Measurements from ENCODE around the gene CA10. TPM values are rescaled to one million over a fixed set of nuclear protein-coding genes. Genes with fewer than 3 reads are reported as not detected.

Gene CA10
- total and polyA plus RNA-seq, 9 of the 15 experiments (the other 6 are each of a cell fraction or from before 2014, with no cell fraction given) = not detected

GRCh38 chr17:51734462-51734861, 424.1 kb downstream of the CA10 start (continued):
- TF ChIP-seq, protein P1, sequence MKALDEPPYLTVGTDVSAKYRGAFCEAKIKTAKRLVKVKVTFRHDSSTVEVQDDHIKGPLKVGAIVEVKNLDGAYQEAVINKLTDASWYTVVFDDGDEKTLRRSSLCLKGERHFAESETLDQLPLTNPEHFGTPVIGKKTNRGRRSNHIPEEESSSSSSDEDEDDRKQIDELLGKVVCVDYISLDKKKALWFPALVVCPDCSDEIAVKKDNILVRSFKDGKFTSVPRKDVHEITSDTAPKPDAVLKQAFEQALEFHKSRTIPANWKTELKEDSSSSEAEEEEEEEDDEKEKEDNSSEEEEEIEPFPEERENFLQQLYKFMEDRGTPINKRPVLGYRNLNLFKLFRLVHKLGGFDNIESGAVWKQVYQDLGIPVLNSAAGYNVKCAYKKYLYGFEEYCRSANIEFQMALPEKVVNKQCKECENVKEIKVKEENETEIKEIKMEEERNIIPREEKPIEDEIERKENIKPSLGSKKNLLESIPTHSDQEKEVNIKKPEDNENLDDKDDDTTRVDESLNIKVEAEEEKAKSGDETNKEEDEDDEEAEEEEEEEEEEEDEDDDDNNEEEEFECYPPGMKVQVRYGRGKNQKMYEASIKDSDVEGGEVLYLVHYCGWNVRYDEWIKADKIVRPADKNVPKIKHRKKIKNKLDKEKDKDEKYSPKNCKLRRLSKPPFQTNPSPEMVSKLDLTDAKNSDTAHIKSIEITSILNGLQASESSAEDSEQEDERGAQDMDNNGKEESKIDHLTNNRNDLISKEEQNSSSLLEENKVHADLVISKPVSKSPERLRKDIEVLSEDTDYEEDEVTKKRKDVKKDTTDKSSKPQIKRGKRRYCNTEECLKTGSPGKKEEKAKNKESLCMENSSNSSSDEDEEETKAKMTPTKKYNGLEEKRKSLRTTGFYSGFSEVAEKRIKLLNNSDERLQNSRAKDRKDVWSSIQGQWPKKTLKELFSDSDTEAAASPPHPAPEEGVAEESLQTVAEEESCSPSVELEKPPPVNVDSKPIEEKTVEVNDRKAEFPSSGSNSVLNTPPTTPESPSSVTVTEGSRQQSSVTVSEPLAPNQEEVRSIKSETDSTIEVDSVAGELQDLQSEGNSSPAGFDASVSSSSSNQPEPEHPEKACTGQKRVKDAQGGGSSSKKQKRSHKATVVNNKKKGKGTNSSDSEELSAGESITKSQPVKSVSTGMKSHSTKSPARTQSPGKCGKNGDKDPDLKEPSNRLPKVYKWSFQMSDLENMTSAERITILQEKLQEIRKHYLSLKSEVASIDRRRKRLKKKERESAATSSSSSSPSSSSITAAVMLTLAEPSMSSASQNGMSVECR (CRISPR knock-in tag; IDR thresholded peaks at IDR 0.05) = no peak
- no peak for TF ChIP-seq TEAD2 (tag; IDR thresholded peaks at IDR 0.05)
- TF ChIP-seq RBM34 (IDR thresholded peaks at IDR 0.05; ENCODE audit: borderline replicate concordance, insufficient read depth, low read length) = no peak
- TF ChIP-seq CXXC5 (CRISPR knock-in tag; IDR thresholded peaks at IDR 0.05) = no peak
- TF ChIP-seq, protein P2, sequence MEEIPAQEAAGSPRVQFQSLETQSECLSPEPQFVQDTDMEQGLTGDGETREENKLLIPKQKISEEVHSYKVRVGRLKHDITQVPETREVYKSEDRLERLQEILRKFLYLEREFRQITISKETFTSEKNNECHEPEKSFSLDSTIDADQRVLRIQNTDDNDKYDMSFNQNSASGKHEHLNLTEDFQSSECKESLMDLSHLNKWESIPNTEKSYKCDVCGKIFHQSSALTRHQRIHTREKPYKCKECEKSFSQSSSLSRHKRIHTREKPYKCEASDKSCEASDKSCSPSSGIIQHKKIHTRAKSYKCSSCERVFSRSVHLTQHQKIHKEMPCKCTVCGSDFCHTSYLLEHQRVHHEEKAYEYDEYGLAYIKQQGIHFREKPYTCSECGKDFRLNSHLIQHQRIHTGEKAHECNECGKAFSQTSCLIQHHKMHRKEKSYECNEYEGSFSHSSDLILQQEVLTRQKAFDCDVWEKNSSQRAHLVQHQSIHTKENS (CRISPR knock-in tag; IDR thresholded peaks at IDR 0.05) = no peak

DNA sequence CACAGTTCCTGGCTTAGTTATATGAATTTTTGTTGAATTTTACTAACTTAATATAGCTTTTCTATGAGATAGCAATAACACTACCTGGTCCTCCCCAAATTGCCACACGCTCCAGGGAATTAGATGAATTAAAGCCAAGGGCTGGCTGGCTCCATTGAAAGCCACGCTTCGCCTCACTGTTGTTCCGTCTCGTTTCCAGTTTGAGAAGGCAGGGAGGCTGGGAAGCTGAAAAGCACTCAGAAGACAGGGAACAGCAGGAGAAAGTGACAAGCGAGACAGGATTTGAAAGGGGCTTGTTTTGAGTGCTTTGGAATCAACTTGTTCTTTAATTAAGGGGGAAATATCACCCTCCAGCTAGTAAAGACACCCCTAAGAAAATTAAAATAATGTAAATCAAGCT, 425.3 kb downstream of the CA10 start:
- no peaks in the 10 kb centered on the region for H3K9me1 ChIP-seq (ENCODE audit: control insufficient read depth, insufficient read depth, low read length)
- no peaks in the 10 kb centered on the region for H4K20me1 ChIP-seq (replicated peaks; ENCODE audit: control insufficient read depth, insufficient read depth, low read length)
- H2AFZ ChIP-seq (ENCODE audit: low read depth, low read length) = no peak overlapping the region
- H3K27ac ChIP-seq (ENCODE audit: extremely low read depth, low read depth, low read length) = no peak overlapping the region
- H3K27me3 ChIP-seq (ENCODE audit: control insufficient read depth in 2 of 2, insufficient read depth in 2 of 2, low read length in 2 of 2) = no peaks in the 10 kb centered on the region
- intact Hi-C loops (cut with micrococcal nuclease) (no loop called here), in situ Hi-C loops (cut with MboI) (no loop called here)
- no peaks in the 10 kb centered on the region for H3K4me1 ChIP-seq (replicated peaks in 1 of 2; ENCODE audit: control insufficient read depth in 2 of 2, insufficient read depth in 2 of 2, low read length in 2 of 2)
- H3K9me3 ChIP-seq (replicated peaks; ENCODE audit: control insufficient read depth, insufficient read depth, low read depth, low read length) = no peaks in the 10 kb centered on the region
- ChIA-PET CTCF (ENCODE audit: low intra/inter-chr PET ratio) (no interaction called here), POLR2A (no interaction called here)
- no peaks in the 10 kb centered on the region for H3K79me2 ChIP-seq (ENCODE audit: control insufficient read depth, insufficient read depth, low read length)
- no peaks in the 10 kb centered on the region for H3K36me3 ChIP-seq (ENCODE audit: control insufficient read depth, insufficient read depth, low read length)
- BruUV-seq (replicated peaks) = no TSS peak
- DNase-seq (ENCODE audit: extremely low read depth in 1 of 4, low spot score in 3 of 4) (no peak), ATAC-seq (no peak), FAIRE-seq (no peak)
- H3K4me3 ChIP-seq = no peak overlapping the region
- 0% methylated on average over 6 of the region's 6 CpGs for WGBS (ENCODE audit: insufficient coverage, low coverage, missing lambda C conversion rate)
- H3K4me2 ChIP-seq (ENCODE audit: insufficient read depth, low read length) = no peak overlapping the region
- no peak overlapping the region for H3K9ac ChIP-seq (ENCODE audit: insufficient read depth in 1 of 2, low read depth in 2 of 2, low read length in 2 of 2)
- TF ChIP-seq IFI16 (CRISPR knock-in tag; IDR thresholded peaks at IDR 0.05) (no peak), TAF15 (IDR thresholded peaks at IDR 0.05; ENCODE audit: low read depth, low read length) (no peak), ZKSCAN3 (CRISPR knock-in tag; IDR thresholded peaks at IDR 0.05) (no peak), ZNF280B (CRISPR knock-in tag; IDR thresholded peaks at IDR 0.05) (no peak)
- TF ChIP-seq, protein P3, sequence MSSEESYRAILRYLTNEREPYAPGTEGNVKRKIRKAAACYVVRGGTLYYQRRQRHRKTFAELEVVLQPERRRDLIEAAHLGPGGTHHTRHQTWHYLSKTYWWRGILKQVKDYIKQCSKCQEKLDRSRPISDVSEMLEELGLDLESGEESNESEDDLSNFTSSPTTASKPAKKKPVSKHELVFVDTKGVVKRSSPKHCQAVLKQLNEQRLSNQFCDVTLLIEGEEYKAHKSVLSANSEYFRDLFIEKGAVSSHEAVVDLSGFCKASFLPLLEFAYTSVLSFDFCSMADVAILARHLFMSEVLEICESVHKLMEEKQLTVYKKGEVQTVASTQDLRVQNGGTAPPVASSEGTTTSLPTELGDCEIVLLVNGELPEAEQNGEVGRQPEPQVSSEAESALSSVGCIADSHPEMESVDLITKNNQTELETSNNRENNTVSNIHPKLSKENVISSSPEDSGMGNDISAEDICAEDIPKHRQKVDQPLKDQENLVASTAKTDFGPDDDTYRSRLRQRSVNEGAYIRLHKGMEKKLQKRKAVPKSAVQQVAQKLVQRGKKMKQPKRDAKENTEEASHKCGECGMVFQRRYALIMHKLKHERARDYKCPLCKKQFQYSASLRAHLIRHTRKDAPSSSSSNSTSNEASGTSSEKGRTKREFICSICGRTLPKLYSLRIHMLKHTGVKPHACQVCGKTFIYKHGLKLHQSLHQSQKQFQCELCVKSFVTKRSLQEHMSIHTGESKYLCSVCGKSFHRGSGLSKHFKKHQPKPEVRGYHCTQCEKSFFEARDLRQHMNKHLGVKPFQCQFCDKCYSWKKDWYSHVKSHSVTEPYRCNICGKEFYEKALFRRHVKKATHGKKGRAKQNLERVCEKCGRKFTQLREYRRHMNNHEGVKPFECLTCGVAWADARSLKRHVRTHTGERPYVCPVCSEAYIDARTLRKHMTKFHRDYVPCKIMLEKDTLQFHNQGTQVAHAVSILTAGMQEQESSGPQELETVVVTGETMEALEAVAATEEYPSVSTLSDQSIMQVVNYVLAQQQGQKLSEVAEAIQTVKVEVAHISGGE (CRISPR knock-in tag; IDR thresholded peaks at IDR 0.05) = no peak

Data from K562 (cell line).